Right lobe of liver (tissue), 6 donors: ENCODE measurements around the gene REPIN1. TPM values are rescaled to one million over a fixed set of nuclear protein-coding genes. Genes with fewer than 3 reads are reported as not detected.

Source experiments
- ATAC-seq, 4 donors: fragments of 200-7000 bp; cut with Tn5 transposase; one replicate each; pipeline ENCODE4 v1.9.1; 2020; ENCODE audit warnings: mild to moderate bottlenecking in 4 of 4, moderate library complexity in 4 of 4
- DNase-seq, 3 donors: peaks; one replicate each; pipeline ENCODE4 v3.0.0-alpha.2; 2020
- H3K27ac ChIP-seq, 3 donors: fragments of 200-600 bp; one replicate each; pipeline ENCODE4 v1.8.0; 2022
- H3K27me3 ChIP-seq, 2 donors: fragments of 200-600 bp; one replicate each; pipeline ENCODE4 v1.8.0; 2022
- H3K36me3 ChIP-seq, 4 donors: fragments of 200-600 bp; sonication (generic) in 1 of 4; one replicate each; pipeline versions ENCODE4 v1.5.1 to v1.8.0; 2017 to 2022; ENCODE audit warnings: control low read depth in 1 of 4
- H3K4me1 ChIP-seq, 4 donors: fragments of 200-600 bp; sonication (generic) in 1 of 4; one replicate each; pipeline versions ENCODE4 v1.5.1 to v1.8.0; 2017 to 2022; ENCODE audit warnings: control low read depth in 1 of 4
- H3K4me3 ChIP-seq, 3 donors: fragments of 200-600 bp; one replicate each; pipeline ENCODE4 v1.8.0; 2022
- H3K9me3 ChIP-seq, 4 donors: fragments of 200-600 bp; sonication (generic) in 1 of 4; one replicate each; pipeline versions ENCODE4 v1.5.1 to v1.8.0; 2017 to 2022; ENCODE audit warnings: control low read depth in 1 of 4
- CTCF ChIP-seq, 4 donors: fragments of 200-600 bp in 3 of 4; fragments of 450-650 bp in 1 of 4; IDR thresholded peaks; one replicate each; pipeline versions ENCODE4 v1.5.1 to v1.8.0; 2016 to 2022; ENCODE audit warnings: antibody characterized with exemption in 4 of 4, mild to moderate bottlenecking in 2 of 4
- POLR2A ChIP-seq: fragments of 450-650 bp; IDR thresholded peaks from one replicate; pipeline ENCODE4 v1.6.1; 2017; ENCODE audit warnings: antibody characterized with exemption, mild to moderate bottlenecking
- WGBS: methylation state at CpG from one replicate; pipeline ENCODE4 v1.1.6; 2018; ENCODE audit warnings: low coverage, low lambda C conversion rate; ENCODE audit not compliant: insufficient coverage; ENCODE audit errors: missing lambda C conversion rate; 5-methylcytosine and 5-hydroxymethylcytosine counted together
- intact Hi-C, 2 donors: fragments of 100-400 bp; cut with DNase I; formaldehyde crosslinking; loops; one replicate each; pipeline versions ENCODE4 v1.11.2 to v1.14.1; 2022
- total RNA-seq, 6 experiments: library from RNA; depleted of rRNA in 2 of 6; stranded (reverse); fragments of >200 nt in 2 of 6; fragmentation: NEBNext Ultra II Directional in 3 of 6; extraction: Animal tissue kit (Norgen Biotek cat#: 25700) in 3 of 6; gene quantifications; one replicate each; pipeline versions ENCODE4 v1.1.0 to v1.2.4, GENCODE V29; 2016 to 2023
- donor health status: DM: no; HTN: yes; CAD: no.
- donor health status: DM: no; HTN: no; CAD: no.
- donor health status: DM: no; HTN: no; CAD: no.
- donor health status: DM: no; HTN: yes; CAD: no.
- donor health status: DM: no; HTN: yes; CAD: no.

REPIN1 gene
- total RNA-seq, 6 experiments from 2014 or later, result 56.2 to 133 (median 73.5) TPM

DNA sequence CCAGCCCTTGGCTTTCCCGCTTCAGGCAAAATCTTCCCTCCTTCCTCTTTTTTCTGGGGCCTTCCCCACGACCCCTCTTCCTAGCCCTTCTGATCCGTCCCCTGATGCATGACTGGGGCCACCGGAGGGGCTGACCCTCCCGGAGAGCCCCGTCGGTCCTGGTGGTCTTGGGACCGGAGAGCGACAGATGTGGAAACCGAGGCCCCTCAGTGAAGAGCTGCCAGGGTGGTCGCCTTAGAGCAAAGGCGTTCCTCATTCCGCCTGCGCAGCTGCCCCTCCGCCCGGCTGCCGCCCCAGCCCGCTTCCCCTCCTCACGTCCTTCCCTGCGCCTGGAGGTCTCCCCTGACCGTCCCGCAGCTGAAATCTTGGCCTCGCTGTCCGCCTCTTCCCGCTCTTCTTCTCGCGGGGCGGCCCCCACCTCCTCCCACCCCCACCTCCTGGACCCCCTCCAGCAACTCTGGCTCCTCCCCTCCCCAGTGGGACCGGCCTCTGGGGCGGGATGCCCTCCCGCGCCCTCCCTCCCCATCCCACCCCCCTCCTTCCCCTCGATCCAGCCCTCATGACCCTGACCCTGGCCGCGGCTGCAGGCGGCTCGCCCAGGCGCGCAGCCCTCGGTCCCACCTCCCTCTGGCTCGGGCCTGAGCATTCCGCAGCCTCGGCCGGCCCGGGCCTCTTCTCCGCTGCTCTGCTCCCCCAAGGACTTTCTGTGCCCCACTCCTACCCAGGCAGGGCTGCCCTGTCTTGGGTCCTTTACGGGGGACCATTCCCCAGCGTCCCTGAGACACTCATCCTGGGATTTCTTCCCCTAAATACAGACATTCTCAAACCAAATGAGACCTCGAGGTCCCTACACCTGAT lies 27.1 kb upstream of the REPIN1 start, which contains the start of gene RARRES2:
RARRES2 (minus strand) TSS at position 367 of the 858 bp plus-strand sequence. CDS start 1,020 bp downstream, outside the sequence.
- Histone ChIP-seq H3K36me3 (peaks cover 0 to 2% (median 0%) of the 10 kb centered on the region in 4 donors), H3K27ac (peak within 1 kb of the TSS; percentile 87 to 96 (median 95)), H3K27me3 (no peaks in the 10 kb centered on the region), H3K4me1 (peaks cover 0 to 57% (median 25%) of the 10 kb centered on the region in 4 donors), H3K4me3 (peak within 1 kb of the TSS; percentile 53 to 93 (median 78)), H3K9me3 (no peaks in the 10 kb centered on the region)
- no peak for TF ChIP-seq POLR2A
- no peak for TF ChIP-seq CTCF (IDR thresholded peaks at IDR 0.05)
- 6% methylated on average over 32 of the region's 49 CpGs for WGBS
- intact Hi-C loops, result no loop called here
- DNase-seq (peak; percentile 87 to 92 (median 91)), ATAC-seq (peak; percentile 71 to 85 (median 77))

DNA sequence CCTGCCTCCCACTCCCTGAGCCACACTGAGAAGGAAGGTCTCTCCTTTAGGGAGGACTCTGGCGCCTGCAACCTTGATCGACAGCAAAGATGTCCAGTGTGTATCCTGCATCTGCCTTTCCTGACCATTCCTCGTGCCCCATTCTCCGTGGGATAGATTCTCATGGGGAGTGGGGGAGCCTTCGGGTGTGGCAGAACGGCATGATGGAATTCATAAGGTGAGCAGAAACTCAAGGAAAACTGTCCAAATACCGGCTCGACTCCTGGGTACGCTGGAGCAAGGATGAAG lies 26.6 kb upstream of the REPIN1 start:
- ATAC-seq (no peak), DNase-seq (no peak)
- intact Hi-C loops, result no loop called here
- WGBS, result 68% methylated on average over 7 of the region's 9 CpGs
- Histone ChIP-seq H3K27me3 (no peaks in the 10 kb centered on the region), H3K27ac (peak overlapping the region; percentile 53 to 95 (median 57)), H3K9me3 (no peaks in the 10 kb centered on the region), H3K4me3 (peak overlapping the region in 2 of 3 donors; percentile 78 to 93), H3K36me3 (peaks cover 0 to 2% (median 0%) of the 10 kb centered on the region in 4 donors), H3K4me1 (peaks cover 0 to 51% (median 22%) of the 10 kb centered on the region in 4 donors)
- TF ChIP-seq POLR2A, result no peak
- no peak for TF ChIP-seq CTCF (IDR thresholded peaks at IDR 0.05)

GRCh38 chr7:150343225-150343624 lies 25.4 kb upstream of the REPIN1 start:
- DNase-seq (no peak), ATAC-seq (peak in 3 of 4 donors; percentile 8 to 27 (median 21))
- Histone ChIP-seq H3K27ac (peak overlapping the region; percentile 22 to 95 (median 42)), H3K9me3 (no peaks in the 10 kb centered on the region), H3K36me3 (peaks cover 0 to 2% (median 0%) of the 10 kb centered on the region in 4 donors), H3K27me3 (no peaks in the 10 kb centered on the region), H3K4me1 (peaks cover 0 to 39% (median 16%) of the 10 kb centered on the region in 4 donors), H3K4me3 (no peak overlapping the region)
- WGBS, result 22% methylated on average over 2 of the region's 2 CpGs
- intact Hi-C loops, result no loop called here
- TF ChIP-seq POLR2A (no peak), CTCF (IDR thresholded peaks at IDR 0.05) (no peak)

DNA sequence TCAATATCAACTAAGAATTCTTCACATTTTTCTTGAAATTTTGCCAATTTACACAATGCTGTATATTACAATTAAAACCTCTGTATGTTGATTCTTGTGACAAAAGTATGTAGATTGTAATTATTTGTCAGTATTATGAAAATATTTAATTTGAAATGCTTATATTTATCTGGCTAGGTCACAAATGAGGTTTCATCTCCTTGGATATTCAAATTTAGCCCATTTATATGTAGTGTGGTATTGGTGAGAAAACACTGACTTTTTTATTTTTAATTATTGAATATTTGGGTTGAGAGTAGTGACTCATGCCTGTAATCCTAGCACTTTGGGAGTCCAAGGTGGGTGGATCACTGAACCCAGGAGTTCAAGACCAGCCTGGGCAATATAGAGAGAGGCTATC lies 24.3 kb upstream of the REPIN1 start:
- H3K27me3 ChIP-seq, result no peaks in the 10 kb centered on the region
- intact Hi-C loops, result no loop called here
- H3K27ac ChIP-seq, result peak overlapping the region in 1 of 3 donors; percentile 95
- TF ChIP-seq CTCF (IDR thresholded peaks at IDR 0.05) (no peak), POLR2A (no peak)
- H3K4me1 ChIP-seq, result peaks cover 0 to 30% (median 11%) of the 10 kb centered on the region in 4 donors
- ATAC-seq, result no peak
- H3K9me3 ChIP-seq, result no peaks in the 10 kb centered on the region
- H3K36me3 ChIP-seq, result peaks cover 0 to under 1% (median 0%) of the 10 kb centered on the region in 4 donors
- DNase-seq, result no peak
- H3K4me3 ChIP-seq, result no peak overlapping the region
